Stimulated activated CD4-positive, alpha-beta T cell treated with anti-CD3 and anti-CD28 coated beads, Interleukin-1b, Interleukin-23, amount 100 ng/mL, for 48 hours (primary cell): ENCODE results near the gene ARAP3.
A peak's percentile ranks its signal among the peaks of the same experiment; 100 is the strongest.
"Not testable (repeated sequence)": the region's sequence is repeated elsewhere in the genome, so short reads cannot be mapped to it uniquely, and the experiment has no call there.

Experiments
- DNase-seq: peaks from one replicate; pipeline ENCODE4 v3.0.0-alpha.2; 2020

ARAP3 gene, protein sequence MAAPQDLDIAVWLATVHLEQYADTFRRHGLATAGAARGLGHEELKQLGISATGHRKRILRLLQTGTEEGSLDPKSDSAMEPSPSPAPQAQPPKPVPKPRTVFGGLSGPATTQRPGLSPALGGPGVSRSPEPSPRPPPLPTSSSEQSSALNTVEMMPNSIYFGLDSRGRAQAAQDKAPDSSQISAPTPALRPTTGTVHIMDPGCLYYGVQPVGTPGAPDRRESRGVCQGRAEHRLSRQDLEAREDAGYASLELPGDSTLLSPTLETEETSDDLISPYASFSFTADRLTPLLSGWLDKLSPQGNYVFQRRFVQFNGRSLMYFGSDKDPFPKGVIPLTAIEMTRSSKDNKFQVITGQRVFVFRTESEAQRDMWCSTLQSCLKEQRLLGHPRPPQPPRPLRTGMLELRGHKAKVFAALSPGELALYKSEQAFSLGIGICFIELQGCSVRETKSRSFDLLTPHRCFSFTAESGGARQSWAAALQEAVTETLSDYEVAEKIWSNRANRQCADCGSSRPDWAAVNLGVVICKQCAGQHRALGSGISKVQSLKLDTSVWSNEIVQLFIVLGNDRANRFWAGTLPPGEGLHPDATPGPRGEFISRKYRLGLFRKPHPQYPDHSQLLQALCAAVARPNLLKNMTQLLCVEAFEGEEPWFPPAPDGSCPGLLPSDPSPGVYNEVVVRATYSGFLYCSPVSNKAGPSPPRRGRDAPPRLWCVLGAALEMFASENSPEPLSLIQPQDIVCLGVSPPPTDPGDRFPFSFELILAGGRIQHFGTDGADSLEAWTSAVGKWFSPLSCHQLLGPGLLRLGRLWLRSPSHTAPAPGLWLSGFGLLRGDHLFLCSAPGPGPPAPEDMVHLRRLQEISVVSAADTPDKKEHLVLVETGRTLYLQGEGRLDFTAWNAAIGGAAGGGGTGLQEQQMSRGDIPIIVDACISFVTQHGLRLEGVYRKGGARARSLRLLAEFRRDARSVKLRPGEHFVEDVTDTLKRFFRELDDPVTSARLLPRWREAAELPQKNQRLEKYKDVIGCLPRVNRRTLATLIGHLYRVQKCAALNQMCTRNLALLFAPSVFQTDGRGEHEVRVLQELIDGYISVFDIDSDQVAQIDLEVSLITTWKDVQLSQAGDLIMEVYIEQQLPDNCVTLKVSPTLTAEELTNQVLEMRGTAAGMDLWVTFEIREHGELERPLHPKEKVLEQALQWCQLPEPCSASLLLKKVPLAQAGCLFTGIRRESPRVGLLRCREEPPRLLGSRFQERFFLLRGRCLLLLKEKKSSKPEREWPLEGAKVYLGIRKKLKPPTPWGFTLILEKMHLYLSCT (N-terminal part only)

DNA sequence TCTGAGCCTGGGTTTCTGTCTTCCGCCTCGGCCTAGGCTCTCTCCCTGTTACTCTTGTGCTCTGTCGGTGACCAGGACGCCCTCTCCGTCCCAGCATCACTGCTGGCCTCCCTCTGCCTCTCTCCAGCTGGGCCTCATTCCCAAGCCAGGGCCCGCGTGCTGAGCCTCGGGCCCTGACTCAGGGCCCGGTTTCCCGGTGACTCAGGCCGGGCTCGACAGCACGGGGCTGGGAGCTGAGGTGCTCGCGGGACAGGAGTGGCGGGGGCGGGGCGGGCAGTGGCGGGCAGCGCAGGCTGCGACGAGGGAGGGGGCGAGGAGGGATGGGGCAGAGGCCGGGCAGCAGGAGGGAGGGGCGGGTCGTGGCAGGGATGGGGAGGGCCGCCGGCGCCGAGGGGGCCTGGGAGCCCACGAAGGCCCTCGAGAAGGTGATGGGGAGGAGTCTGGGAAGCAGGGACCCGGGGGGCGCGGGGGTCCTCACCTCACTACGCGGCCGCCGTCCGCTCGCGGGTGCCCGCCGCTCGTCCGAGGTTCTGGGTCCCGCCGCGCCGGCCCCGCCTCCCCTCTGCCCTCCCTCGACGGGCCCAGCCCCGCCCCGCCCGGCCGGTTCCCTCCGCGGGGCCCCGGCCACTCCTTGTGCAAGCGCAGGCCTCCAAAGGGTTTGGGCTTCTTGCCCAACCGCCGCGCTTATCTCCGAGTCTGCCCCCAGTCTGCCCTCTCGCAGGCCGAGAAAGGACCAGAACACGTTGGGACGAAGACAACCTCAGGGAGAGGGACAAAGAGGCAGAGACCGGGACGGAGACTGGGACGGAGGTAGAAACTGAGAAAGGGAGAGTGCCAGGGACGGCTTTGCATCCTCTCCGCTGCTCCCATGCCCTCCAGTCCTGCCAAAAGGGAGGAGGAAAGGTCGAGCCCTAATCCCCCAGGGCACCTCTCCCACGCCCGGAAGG lies at the start of gene ARAP3:
Gene ARAP3, minus strand, starts transcription at position 536 of the 947 bp plus-strand sequence. CDS start 1,744 bp downstream, outside the sequence.
- DNase-seq: peak; percentile 25

DNA sequence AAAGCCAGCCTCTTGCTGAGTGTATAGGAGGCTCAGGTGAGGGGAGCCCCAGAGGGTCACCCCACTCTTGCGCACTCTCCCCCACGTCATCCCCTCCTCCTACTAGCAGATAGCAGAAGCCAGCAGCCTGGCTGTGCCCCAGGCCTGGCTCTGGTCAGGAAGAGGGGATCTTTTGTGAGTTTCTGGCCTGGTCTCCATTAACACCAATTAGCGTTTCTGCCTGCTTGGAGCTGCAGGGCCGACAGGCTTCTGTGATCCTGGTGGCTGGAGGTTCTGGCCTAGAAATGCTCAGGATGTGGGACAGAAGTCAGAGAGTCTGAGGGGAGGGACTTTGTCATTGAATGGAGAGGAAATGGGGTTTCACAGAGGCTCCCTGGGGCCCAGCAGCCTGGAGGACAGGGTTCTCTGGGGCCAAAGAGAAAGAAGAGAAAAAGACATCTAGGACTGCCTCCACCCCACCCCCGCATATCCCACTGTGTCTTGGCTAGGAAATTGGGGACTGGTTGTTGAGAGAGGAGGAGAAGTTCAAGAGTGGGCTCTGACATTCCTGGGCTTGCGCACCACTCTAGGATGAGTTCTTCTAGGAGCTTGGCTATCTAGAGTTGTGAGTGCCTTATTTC lies 47.5 kb upstream of the ARAP3 start:
- no peak for DNase-seq

DNA sequence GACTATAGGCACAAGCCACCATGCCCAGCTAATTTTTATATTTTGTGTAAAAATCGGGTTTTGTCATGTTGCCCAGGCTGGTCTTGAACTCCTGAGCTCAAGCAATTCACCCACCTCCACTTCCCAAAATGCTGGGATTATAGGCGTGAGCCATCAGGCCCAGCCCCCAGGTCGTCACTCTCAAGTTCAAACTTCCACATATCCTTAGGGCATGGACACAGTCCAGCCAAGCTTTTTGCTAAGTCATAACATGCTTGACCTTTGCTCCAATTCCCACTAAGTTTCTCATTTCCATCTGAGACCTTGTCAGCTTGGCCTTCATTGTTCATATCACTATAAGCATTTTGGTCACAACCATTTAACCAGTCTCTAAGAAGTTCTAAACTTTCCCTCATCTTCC lies 43.9 kb upstream of the ARAP3 start:
- DNase-seq: no peak

- DNase-seq: not testable (repeated sequence)
Measured at GRCh38 chr5:141725174-141725573, 43.1 kb upstream of the ARAP3 start.

DNA sequence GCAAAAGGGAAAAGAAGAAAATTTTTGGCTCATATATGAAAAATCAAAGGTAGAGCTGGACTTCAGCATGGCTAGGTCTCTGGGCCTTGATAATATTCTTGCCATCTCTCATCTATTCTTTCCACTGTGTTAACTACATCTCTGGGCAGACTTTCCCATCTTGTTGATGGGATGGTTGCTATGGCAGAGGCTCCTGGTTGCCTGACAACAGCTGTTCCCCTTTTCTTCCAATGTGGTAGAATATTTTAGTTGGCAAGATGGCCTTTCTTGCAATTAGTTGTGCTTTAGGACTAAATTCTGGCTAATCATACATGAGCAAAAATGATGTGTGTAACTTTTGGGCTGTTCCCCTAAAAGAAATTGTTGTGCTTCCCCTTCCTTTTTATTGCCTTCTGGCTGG lies 40.2 kb upstream of the ARAP3 start:
- DNase-seq: no peak

GRCh38 chr5:141717043-141717442 lies 35.0 kb upstream of the ARAP3 start:
- DNase-seq: no peak

- no peak for DNase-seq
Measured at GRCh38 chr5:141716468-141716867, 34.4 kb upstream of the ARAP3 start.

DNA sequence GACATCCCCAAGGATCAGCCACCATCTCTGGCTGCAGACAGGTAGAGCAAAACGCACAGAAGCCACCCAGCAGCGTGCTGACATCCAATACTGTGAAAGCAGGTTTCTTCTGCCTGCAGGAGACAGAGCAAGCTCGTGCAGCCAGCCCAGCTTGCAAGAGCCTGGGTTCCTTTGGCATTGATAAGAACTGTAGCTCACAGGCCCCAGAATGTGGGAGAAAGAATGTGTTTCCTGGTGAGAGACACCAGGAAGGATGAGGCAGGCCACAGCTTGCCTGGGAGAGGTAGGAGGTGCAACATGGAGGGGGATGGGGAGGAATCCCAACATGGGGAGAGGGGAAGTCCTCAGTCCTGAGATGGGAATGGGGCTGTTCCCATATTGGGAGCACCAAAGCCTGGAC lies 34.0 kb upstream of the ARAP3 start:
- no peak for DNase-seq

GRCh38 chr5:141715346-141715905 lies 33.4 kb upstream of the ARAP3 start:
- no peak for DNase-seq

DNA sequence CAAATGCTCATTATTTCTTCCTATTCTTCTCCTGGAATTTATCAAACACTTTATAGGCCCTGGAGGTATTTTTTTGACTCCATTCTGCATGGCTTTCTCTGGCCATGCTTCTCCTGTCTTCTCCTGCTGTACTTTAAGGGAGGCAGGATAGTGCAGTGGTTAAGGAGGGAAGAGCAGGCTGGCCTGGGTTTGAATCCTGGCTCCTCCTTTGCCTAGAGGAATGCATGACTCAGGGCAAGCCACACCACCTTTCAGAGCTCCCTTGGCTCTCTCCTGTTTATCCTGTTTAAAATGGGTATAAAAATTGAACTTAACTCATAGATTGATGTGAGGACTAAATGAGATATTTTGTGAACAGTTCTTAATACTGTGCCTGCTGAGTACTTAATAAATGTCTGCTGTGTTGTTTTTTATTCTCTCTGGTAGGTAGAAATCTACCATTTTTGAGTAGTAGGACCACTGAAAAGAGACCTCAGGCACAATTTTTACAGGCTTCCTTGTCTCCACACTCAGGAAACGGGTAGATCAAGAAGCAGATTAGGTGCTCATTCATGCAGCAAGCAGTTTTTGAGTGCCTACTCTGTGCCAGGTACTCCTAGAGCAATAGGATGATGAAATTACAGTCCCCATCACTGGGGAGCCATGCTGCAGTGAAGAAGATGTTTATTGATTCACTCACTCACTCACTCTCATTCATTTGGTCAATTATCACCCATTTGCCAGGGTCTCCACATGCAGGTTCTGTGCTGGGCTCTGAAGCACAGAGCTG lies 32.7 kb upstream of the ARAP3 start:
- no peak for DNase-seq

GRCh38 chr5:141713616-141714309 lies 31.7 kb upstream of the ARAP3 start:
- DNase-seq: no peak

- no peak for DNase-seq
Measured at GRCh38 chr5:141711687-141712086, 29.7 kb upstream of the ARAP3 start.

DNA sequence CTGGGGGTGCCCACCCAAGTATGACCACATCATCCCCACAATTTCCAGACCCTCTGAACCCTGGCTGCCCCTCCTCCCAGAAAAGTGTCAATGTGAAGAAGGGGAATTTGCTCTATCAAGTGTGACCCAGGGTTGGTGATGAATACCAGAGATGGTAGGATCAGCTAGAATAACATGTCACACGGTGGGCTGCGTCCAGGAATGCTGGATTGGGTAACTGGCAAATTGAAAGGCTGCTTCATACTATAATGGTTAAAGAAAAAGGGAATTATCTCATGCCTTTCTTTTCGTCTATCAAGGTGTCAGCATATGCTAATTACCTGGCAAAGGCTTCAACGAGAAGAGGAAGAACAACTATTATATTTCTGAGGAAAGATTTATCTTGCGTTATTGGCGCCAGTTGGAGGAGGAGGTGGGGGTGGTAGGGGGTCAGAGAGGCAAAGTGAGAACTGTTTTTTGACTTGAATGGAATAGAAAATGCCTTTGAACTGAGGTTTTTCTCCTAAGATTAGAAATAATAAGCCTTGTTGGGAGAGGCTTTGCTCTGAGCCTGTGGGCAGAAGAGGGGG lies 27.8 kb upstream of the ARAP3 start:
- DNase-seq: no peak

GRCh38 chr5:141708016-141708415 lies 26.0 kb upstream of the ARAP3 start:
- no peak for DNase-seq

- DNase-seq: no peak
Measured at GRCh38 chr5:141707510-141707909, 25.5 kb upstream of the ARAP3 start.

GRCh38 chr5:141706121-141706520 lies 24.1 kb upstream of the ARAP3 start:
- no peak for DNase-seq

DNA sequence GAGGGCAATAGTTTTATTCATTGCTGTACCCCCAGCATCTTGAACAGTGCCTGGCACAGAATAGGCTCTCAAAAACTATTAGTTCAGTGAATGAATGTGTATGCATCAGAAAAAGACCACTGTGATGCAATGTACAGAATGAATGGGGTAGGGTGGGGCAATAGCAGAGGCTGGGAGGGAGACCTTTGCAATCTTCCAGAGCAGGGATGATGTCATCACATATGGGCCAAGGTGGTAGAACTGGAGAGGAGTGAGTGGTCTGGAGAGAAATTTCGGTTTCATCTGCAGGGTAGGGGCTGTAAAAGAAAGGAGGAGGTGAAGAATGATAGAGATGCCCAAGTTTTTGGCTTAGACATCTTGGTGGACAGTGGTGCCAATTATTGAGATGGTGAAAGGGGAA lies 23.4 kb upstream of the ARAP3 start:
- DNase-seq: no peak

GRCh38 chr5:141704782-141705297 lies 22.8 kb upstream of the ARAP3 start:
- DNase-seq: no peak

DNA sequence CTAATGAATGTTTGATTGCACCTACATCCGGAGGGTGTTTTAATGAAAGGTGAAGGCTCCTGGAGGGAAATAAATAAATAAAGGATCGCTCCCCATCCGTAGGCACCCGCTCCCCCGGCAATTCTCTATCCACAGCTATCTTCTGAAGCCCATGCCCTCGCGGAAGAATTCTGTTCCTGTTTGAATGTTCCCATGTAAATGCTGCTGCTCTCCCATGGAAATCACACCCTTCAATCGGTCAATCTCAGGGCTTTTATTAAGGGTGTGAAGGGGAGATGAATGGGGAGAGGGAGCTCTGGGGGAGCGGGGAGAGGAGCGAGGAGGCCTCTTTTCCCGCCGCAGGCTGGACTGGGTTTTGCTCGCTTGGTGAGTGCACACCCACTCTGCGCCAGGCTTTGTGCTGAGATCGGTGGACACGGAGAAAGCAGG lies 21.1 kb upstream of the ARAP3 start:
- DNase-seq: no peak
